ENCODE measurements around the gene FARS2.

FARS2 gene

GRCh38 chr6:5333658-5334057, 72.3 kb downstream of the FARS2 start:
- Histone ChIP-seq H3K4me1 (ENCODE audit: control insufficient read depth, insufficient read depth, low read length) (peaks cover 18% of the 10 kb centered on the region), H3K9ac (ENCODE audit: low read length) (no peak overlapping the region), H3K4me3 (ENCODE audit: low read length) (no peak overlapping the region), H3K27me3 (replicated peaks; ENCODE audit: control insufficient read depth, insufficient read depth, low read length) (no peaks in the 10 kb centered on the region), H3K36me3 (ENCODE audit: control insufficient read depth, insufficient read depth, low read length, severe bottlenecking) (no peaks in the 10 kb centered on the region), H3K9me3 (ENCODE audit: control insufficient read depth, low read length) (no peaks in the 10 kb centered on the region)
- DNase-seq (ENCODE audit: low read depth), result no peak

- peaks cover 18% of the 10 kb centered on the region for H3K4me1 ChIP-seq (ENCODE audit: control insufficient read depth, insufficient read depth, low read length)
- no peaks in the 10 kb centered on the region for H3K9me3 ChIP-seq (ENCODE audit: control insufficient read depth, low read length)
- no peak overlapping the region for H3K9ac ChIP-seq (ENCODE audit: low read length)
- no peak overlapping the region for H3K4me3 ChIP-seq (ENCODE audit: low read length)
- DNase-seq (ENCODE audit: low read depth), result peak; percentile 25
- no peaks in the 10 kb centered on the region for H3K36me3 ChIP-seq (ENCODE audit: control insufficient read depth, insufficient read depth, low read length, severe bottlenecking)
- H3K27me3 ChIP-seq (replicated peaks; ENCODE audit: control insufficient read depth, insufficient read depth, low read length), result no peaks in the 10 kb centered on the region
Measured at GRCh38 chr6:5334341-5334740, 73.0 kb downstream of the FARS2 start.

- no peak for DNase-seq (ENCODE audit: low read depth)
- no peaks in the 10 kb centered on the region for H3K9me3 ChIP-seq (ENCODE audit: control insufficient read depth, low read length)
- H3K4me1 ChIP-seq (ENCODE audit: control insufficient read depth, insufficient read depth, low read length), result peaks cover 18% of the 10 kb centered on the region
- no peak overlapping the region for H3K9ac ChIP-seq (ENCODE audit: low read length)
- H3K4me3 ChIP-seq (ENCODE audit: low read length), result no peak overlapping the region
- no peaks in the 10 kb centered on the region for H3K36me3 ChIP-seq (ENCODE audit: control insufficient read depth, insufficient read depth, low read length, severe bottlenecking)
- H3K27me3 ChIP-seq (replicated peaks; ENCODE audit: control insufficient read depth, insufficient read depth, low read length), result no peaks in the 10 kb centered on the region
Measured at GRCh38 chr6:5335020-5335419, 73.7 kb downstream of the FARS2 start.

GRCh38 chr6:5337573-5337972, 76.3 kb downstream of the FARS2 start:
- no peak overlapping the region for H3K9ac ChIP-seq (ENCODE audit: low read length)
- H3K9me3 ChIP-seq (ENCODE audit: control insufficient read depth, low read length), result no peaks in the 10 kb centered on the region
- H3K4me1 ChIP-seq (ENCODE audit: control insufficient read depth, insufficient read depth, low read length), result peaks cover 18% of the 10 kb centered on the region
- peak; percentile 24 for DNase-seq (ENCODE audit: low read depth)
- no peak overlapping the region for H3K4me3 ChIP-seq (ENCODE audit: low read length)
- H3K36me3 ChIP-seq (ENCODE audit: control insufficient read depth, insufficient read depth, low read length, severe bottlenecking), result no peaks in the 10 kb centered on the region
- H3K27me3 ChIP-seq (replicated peaks; ENCODE audit: control insufficient read depth, insufficient read depth, low read length), result no peaks in the 10 kb centered on the region

DNA sequence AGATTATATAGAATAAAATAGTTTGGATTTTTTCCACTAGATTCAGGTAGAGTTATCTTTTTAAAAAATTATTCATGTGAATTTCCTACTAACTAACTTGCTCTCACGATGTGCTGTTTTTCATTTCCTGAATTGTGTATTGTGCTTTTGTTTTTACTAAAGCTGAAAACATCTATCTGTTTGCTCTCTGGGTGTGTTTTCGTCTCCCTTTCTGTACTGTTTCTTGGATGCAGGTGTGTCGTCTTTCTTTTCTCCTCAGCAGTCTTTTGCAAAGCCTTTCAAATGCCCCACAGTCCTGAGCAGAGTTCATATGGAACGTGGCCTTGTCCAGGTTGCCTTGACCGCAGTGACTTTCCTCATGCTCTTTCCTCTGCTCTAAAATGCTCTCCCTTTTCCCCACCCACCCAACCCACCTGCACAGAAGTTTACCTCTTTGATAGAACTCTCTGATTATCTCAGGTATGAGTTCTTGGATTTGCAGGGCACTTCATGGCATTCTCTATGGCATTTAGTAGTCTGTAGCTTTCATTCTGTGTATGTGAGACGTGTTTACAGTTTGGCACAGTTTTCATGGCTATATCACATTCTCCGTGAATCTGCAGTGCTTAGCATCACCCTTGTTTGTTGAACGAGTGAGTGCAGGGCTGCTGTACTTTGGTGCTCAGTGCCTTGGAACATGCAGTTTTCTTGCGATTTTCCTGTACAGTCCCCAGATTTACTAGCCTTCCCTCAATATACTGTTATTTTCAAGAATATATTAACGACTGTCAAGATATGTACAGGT, 77.1 kb downstream of the FARS2 start:
- Histone ChIP-seq H3K4me3 (ENCODE audit: low read length) (no peak overlapping the region), H3K27me3 (replicated peaks; ENCODE audit: control insufficient read depth, insufficient read depth, low read length) (no peaks in the 10 kb centered on the region), H3K36me3 (ENCODE audit: control insufficient read depth, insufficient read depth, low read length, severe bottlenecking) (no peaks in the 10 kb centered on the region), H3K9ac (ENCODE audit: low read length) (no peak overlapping the region), H3K4me1 (ENCODE audit: control insufficient read depth, insufficient read depth, low read length) (peaks cover 17% of the 10 kb centered on the region), H3K9me3 (ENCODE audit: control insufficient read depth, low read length) (no peaks in the 10 kb centered on the region)
- DNase-seq (ENCODE audit: low read depth), result no peak

DNA sequence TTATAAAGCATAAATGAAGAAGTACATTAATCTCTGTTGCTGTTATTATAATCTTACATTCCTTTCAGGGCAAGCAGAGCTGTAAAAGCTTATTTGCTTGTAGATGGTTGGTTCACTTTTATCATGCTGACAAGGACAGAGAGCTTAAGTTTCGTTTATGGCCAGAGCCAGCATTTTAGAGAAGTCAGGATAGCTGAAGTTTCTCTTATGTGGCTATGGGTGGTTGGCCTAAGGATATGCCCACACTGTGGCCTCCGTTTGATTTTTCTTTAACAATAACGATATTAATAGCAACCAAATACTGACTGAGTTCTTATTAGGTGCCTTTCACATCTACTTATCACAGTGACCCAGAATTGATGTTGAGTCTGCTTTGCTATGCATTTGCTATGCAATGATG, 78.5 kb downstream of the FARS2 start:
- H3K4me1 ChIP-seq (ENCODE audit: control insufficient read depth, insufficient read depth, low read length), result peaks cover 7% of the 10 kb centered on the region
- H3K36me3 ChIP-seq (ENCODE audit: control insufficient read depth, insufficient read depth, low read length, severe bottlenecking), result no peaks in the 10 kb centered on the region
- no peak overlapping the region for H3K4me3 ChIP-seq (ENCODE audit: low read length)
- no peaks in the 10 kb centered on the region for H3K27me3 ChIP-seq (replicated peaks; ENCODE audit: control insufficient read depth, insufficient read depth, low read length)
- no peak overlapping the region for H3K9ac ChIP-seq (ENCODE audit: low read length)
- no peak for DNase-seq (ENCODE audit: low read depth)
- H3K9me3 ChIP-seq (ENCODE audit: control insufficient read depth, low read length), result no peaks in the 10 kb centered on the region

DNA sequence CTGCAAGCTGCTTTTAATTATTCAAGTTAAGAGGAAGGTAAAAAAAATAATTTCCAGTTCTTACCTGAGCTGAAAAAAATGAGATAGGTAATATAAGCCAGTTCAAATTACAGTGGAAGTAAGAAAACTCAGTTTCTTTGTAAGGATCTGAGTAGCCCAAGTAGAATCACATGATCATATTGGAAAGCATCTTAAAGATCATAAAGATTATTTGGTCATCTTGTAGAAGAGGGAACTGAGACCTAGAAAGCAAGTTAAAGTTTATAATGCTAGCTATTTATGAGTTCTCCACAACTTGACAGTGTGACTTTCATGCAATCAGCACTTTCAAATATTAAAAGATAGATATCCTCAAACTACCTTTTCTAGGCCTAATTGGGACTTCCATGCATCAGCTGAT, 80.5 kb downstream of the FARS2 start:
- Histone ChIP-seq H3K36me3 (ENCODE audit: control insufficient read depth, insufficient read depth, low read length, severe bottlenecking) (no peaks in the 10 kb centered on the region), H3K9me3 (ENCODE audit: control insufficient read depth, low read length) (no peaks in the 10 kb centered on the region), H3K9ac (ENCODE audit: low read length) (no peak overlapping the region), H3K4me3 (ENCODE audit: low read length) (no peak overlapping the region), H3K27me3 (replicated peaks; ENCODE audit: control insufficient read depth, insufficient read depth, low read length) (no peaks in the 10 kb centered on the region), H3K4me1 (ENCODE audit: control insufficient read depth, insufficient read depth, low read length) (peaks cover 10% of the 10 kb centered on the region)
- DNase-seq (ENCODE audit: low read depth), result no peak

- H3K27me3 ChIP-seq (replicated peaks; ENCODE audit: control insufficient read depth, insufficient read depth, low read length), result no peaks in the 10 kb centered on the region
- no peak overlapping the region for H3K4me3 ChIP-seq (ENCODE audit: low read length)
- no peaks in the 10 kb centered on the region for H3K36me3 ChIP-seq (ENCODE audit: control insufficient read depth, insufficient read depth, low read length, severe bottlenecking)
- no peak overlapping the region for H3K9ac ChIP-seq (ENCODE audit: low read length)
- peaks cover 3% of the 10 kb centered on the region for H3K4me1 ChIP-seq (ENCODE audit: control insufficient read depth, insufficient read depth, low read length)
- DNase-seq (ENCODE audit: low read depth), result no peak
- H3K9me3 ChIP-seq (ENCODE audit: control insufficient read depth, low read length), result peaks cover 4% of the 10 kb centered on the region
Measured at GRCh38 chr6:5343998-5344397, 82.7 kb downstream of the FARS2 start.

DNA sequence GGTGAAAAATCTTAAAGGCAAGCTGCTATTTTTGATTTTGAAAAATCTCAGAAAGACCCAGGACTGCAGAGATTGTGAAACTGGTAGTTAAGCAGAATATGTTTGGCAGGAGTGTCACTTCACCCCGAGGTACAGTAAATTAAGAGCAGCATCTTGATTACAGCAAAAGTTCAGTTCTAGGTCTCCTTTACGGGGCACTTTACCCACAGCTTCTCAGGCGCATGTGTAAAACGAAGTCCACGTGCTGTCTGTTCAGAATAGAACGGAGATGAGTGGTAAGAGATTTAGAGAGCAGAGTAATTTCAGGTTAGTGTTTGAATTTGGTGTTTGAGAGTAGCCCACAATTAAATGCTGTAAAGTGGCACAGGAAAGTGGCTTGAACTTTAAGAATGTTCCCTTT, 84.0 kb downstream of the FARS2 start:
- Histone ChIP-seq H3K9me3 (ENCODE audit: control insufficient read depth, low read length) (peaks cover 4% of the 10 kb centered on the region), H3K27me3 (replicated peaks; ENCODE audit: control insufficient read depth, insufficient read depth, low read length) (no peaks in the 10 kb centered on the region), H3K4me3 (ENCODE audit: low read length) (no peak overlapping the region), H3K9ac (ENCODE audit: low read length) (no peak overlapping the region), H3K36me3 (ENCODE audit: control insufficient read depth, insufficient read depth, low read length, severe bottlenecking) (no peaks in the 10 kb centered on the region), H3K4me1 (ENCODE audit: control insufficient read depth, insufficient read depth, low read length) (peaks cover 3% of the 10 kb centered on the region)
- no peak for DNase-seq (ENCODE audit: low read depth)

DNA sequence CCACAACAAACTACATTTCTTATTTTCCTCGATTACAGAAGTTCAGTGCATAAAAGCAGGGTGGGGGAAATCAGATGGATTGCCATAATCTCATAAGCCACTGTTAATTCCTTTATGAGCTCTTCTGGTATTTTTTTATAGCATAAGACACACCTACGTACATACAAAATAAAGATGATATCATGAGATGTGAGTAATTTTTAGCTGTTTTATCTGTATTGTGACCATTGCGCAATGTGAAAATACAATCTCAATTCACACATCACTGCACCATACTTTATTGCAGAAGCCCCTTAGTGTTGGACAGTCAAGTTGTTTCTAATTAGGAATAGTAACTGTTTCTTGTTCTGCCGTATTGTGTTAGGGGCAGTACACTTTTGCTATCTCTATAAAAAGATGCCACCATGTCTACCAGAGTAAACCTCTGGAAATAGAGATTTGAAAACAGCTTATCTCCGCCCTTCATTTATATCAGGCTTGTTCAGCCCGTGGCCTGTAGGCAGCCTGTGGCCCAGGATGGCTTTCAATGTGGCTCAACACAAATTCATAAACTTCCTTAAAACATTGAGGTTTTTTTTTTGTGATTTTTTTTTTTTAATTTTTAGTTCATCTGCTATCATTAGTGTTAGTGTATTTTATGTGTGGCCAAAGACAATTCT, 90.4 kb downstream of the FARS2 start:
- no peak for DNase-seq (ENCODE audit: low read depth)
- Histone ChIP-seq H3K9ac (ENCODE audit: low read length) (no peak overlapping the region), H3K27me3 (replicated peaks; ENCODE audit: control insufficient read depth, insufficient read depth, low read length) (no peaks in the 10 kb centered on the region), H3K4me1 (ENCODE audit: control insufficient read depth, insufficient read depth, low read length) (no peaks in the 10 kb centered on the region), H3K36me3 (ENCODE audit: control insufficient read depth, insufficient read depth, low read length, severe bottlenecking) (no peaks in the 10 kb centered on the region), H3K9me3 (ENCODE audit: control insufficient read depth, low read length) (peaks cover 4% of the 10 kb centered on the region), H3K4me3 (ENCODE audit: low read length) (no peak overlapping the region)

GRCh38 chr6:5353971-5354370, 92.7 kb downstream of the FARS2 start:
- H3K27me3 ChIP-seq (replicated peaks; ENCODE audit: control insufficient read depth, insufficient read depth, low read length), result no peaks in the 10 kb centered on the region
- H3K4me3 ChIP-seq (ENCODE audit: low read length), result no peak overlapping the region
- H3K9ac ChIP-seq (ENCODE audit: low read length), result no peak overlapping the region
- peaks cover under 1% of the 10 kb centered on the region for H3K9me3 ChIP-seq (ENCODE audit: control insufficient read depth, low read length)
- DNase-seq (ENCODE audit: low read depth), result no peak
- no peaks in the 10 kb centered on the region for H3K36me3 ChIP-seq (ENCODE audit: control insufficient read depth, insufficient read depth, low read length, severe bottlenecking)
- H3K4me1 ChIP-seq (ENCODE audit: control insufficient read depth, insufficient read depth, low read length), result peaks cover 7% of the 10 kb centered on the region
